Smooth muscle cell (in vitro differentiated cells): ENCODE measurements around the gene SLC44A1. TPM values are rescaled to one million over a fixed set of nuclear protein-coding genes. Genes with fewer than 3 reads are reported as not detected.

Experiments used
- DNase-seq: peaks from one replicate; lab custom pipeline; 2025; ENCODE audit not compliant: unreplicated experiment; lab: John Stamatoyannopoulos, UW
- H2AFZ ChIP-seq: fragments of 200-600 bp; sonication (generic); 2 replicates; pipeline ENCODE4 v1.6.0; 2016; ENCODE audit warnings: antibody characterized with exemption, low read depth, mild to moderate bottlenecking
- H3F3A ChIP-seq: fragments of 200-600 bp; sonication (generic); 2 replicates; pipeline ENCODE4 v1.6.0; 2017; ENCODE audit warnings: antibody characterized with exemption, low read depth
- H3K27ac ChIP-seq: fragments of 200-600 bp; sonication (generic); 2 replicates; pipeline ENCODE4 v1.5.1; 2016; ENCODE audit warnings: low read depth, mild to moderate bottlenecking
- H3K27me3 ChIP-seq: fragments of 200-600 bp; sonication (generic); 2 replicates; pipeline ENCODE4 v1.6.1; 2016; ENCODE audit warnings: low read depth, mild to moderate bottlenecking
- H3K36me3 ChIP-seq: fragments of 200-600 bp; sonication (generic); 2 replicates; pipeline ENCODE4 v1.5.1; 2016; ENCODE audit warnings: low read depth
- H3K4me1 ChIP-seq: fragments of 200-600 bp; sonication (generic); 2 replicates; pipeline ENCODE4 v1.5.1; 2016; ENCODE audit warnings: low read depth
- H3K4me2 ChIP-seq: fragments of 200-600 bp; sonication (generic); 2 replicates; pipeline ENCODE4 v1.6.0; 2016; ENCODE audit warnings: mild to moderate bottlenecking
- H3K4me3 ChIP-seq: fragments of 200-600 bp; sonication (generic); 2 replicates; pipeline ENCODE4 v1.5.1; 2016; ENCODE audit warnings: mild to moderate bottlenecking
- H3K79me2 ChIP-seq: fragments of 200-600 bp; sonication (generic); 2 replicates; pipeline ENCODE4 v1.6.0; 2016; ENCODE audit warnings: low read depth, mild to moderate bottlenecking
- H3K9ac ChIP-seq: fragments of 200-600 bp; sonication (generic); 2 replicates; pipeline ENCODE4 v1.6.0; 2016; ENCODE audit warnings: low read depth
- H3K9me3 ChIP-seq: fragments of 200-600 bp; sonication (generic); replicated peaks from 2 replicates; pipeline ENCODE4 v1.5.1; 2016; ENCODE audit warnings: low read depth
- H4K20me1 ChIP-seq: fragments of 200-600 bp; sonication (generic); 2 replicates; pipeline ENCODE4 v1.6.0; 2016; ENCODE audit warnings: low read depth
- CTCF ChIP-seq: fragments of 200-600 bp; sonication (generic); IDR thresholded peaks from 2 replicates; pipeline ENCODE4 v1.5.1; 2017; ENCODE audit warnings: borderline replicate concordance, mild to moderate bottlenecking, antibody characterized with exemption; ENCODE audit not compliant: insufficient read depth, poor library complexity, severe bottlenecking
- WGBS: methylation state at CpG from one replicate; pipeline ENCODE4 v1.1.7; 2016; ENCODE audit warnings: low lambda C conversion rate; 5-methylcytosine and 5-hydroxymethylcytosine counted together
- polyA plus RNA-seq: library from polyadenylated mRNA; unstranded; fragments of >200 nt; fragmentation: Nextera tagmentation; extraction: Ambion mirVana; gene quantifications from 2 replicates; pipeline ENCODE4 v1.2.1, GENCODE V29; 2016
- total RNA-seq: library from RNA; depleted of rRNA; stranded (reverse); fragments of >200 nt; gene quantifications from 2 replicates; pipeline ENCODE4 v1.2.3, GENCODE V29; 2014

The SLC44A1 gene
- total and polyA plus RNA-seq, 2 experiments from 2014 or later = 14.0 to 22.2 TPM

- TF ChIP-seq CTCF = no peak
- Histone ChIP-seq H3K4me2 (no peak overlapping the region), H3K4me3 (no peak overlapping the region), H3K79me2 (no peaks in the 10 kb centered on the region), H3K27me3 (no peaks in the 10 kb centered on the region), H4K20me1 (no peaks in the 10 kb centered on the region), H3K9ac (no peak overlapping the region), H3K36me3 (no peaks in the 10 kb centered on the region), H3K9me3 (no peaks in the 10 kb centered on the region), H3K27ac (no peak overlapping the region), H2AFZ (no peak overlapping the region), H3K4me1 (no peaks in the 10 kb centered on the region), H3F3A (no peaks in the 10 kb centered on the region)
- no peak for DNase-seq
Measured at GRCh38 chr9:105232207-105232606, 12.2 kb upstream of the SLC44A1 start.

- H4K20me1 ChIP-seq = no peaks in the 10 kb centered on the region
- H3K4me3 ChIP-seq = no peak overlapping the region
- H3K9me3 ChIP-seq = no peaks in the 10 kb centered on the region
- peak overlapping the region; percentile 15 for H3K4me2 ChIP-seq
- no peak overlapping the region for H3K9ac ChIP-seq
- no peaks in the 10 kb centered on the region for H3K79me2 ChIP-seq
- no peaks in the 10 kb centered on the region for H3K4me1 ChIP-seq
- DNase-seq = no peak
- no peaks in the 10 kb centered on the region for H3K36me3 ChIP-seq
- H3K27ac ChIP-seq = no peak overlapping the region
- H3F3A ChIP-seq = no peaks in the 10 kb centered on the region
- no peak overlapping the region for H2AFZ ChIP-seq
- no peak for TF ChIP-seq CTCF
- H3K27me3 ChIP-seq = no peaks in the 10 kb centered on the region
Measured at GRCh38 chr9:105233873-105234272, 10.6 kb upstream of the SLC44A1 start.

- no peak overlapping the region for H3K4me3 ChIP-seq
Measured at GRCh38 chr9:105236261-105236660, 8.2 kb upstream of the SLC44A1 start.

GRCh38 chr9:105237246-105237645 is 7.2 kb upstream of the SLC44A1 start:
- Histone ChIP-seq H3K9me3 (no peaks in the 10 kb centered on the region), H3K27me3 (no peaks in the 10 kb centered on the region), H3K4me3 (no peak overlapping the region), H3F3A (peaks cover 6% of the 10 kb centered on the region), H3K4me1 (peaks cover 13% of the 10 kb centered on the region), H3K27ac (no peak overlapping the region), H2AFZ (no peak overlapping the region), H3K79me2 (no peaks in the 10 kb centered on the region), H4K20me1 (no peaks in the 10 kb centered on the region), H3K4me2 (no peak overlapping the region), H3K9ac (no peak overlapping the region), H3K36me3 (no peaks in the 10 kb centered on the region)
- TF ChIP-seq CTCF = no peak
- WGBS = 93% methylated on average over 3 of the region's 3 CpGs
- no peak for DNase-seq

More at GRCh38 chr9:105236261-105236660, 8.2 kb upstream of the SLC44A1 start:
- Histone ChIP-seq H3K9me3 (no peaks in the 10 kb centered on the region), H4K20me1 (no peaks in the 10 kb centered on the region), H3K4me2 (no peak overlapping the region), H3F3A (peaks cover under 1% of the 10 kb centered on the region), H3K27ac (no peak overlapping the region), H3K36me3 (no peaks in the 10 kb centered on the region), H3K79me2 (no peaks in the 10 kb centered on the region), H3K4me1 (peaks cover 3% of the 10 kb centered on the region), H2AFZ (no peak overlapping the region), H3K27me3 (no peaks in the 10 kb centered on the region), H3K9ac (no peak overlapping the region)
- DNase-seq = no peak
- WGBS = 96% methylated on average over 1 of the region's 1 CpG
- TF ChIP-seq CTCF = no peak
